GM12878 (cell line): Measurements from ENCODE around the gene INSL3. TPM values are rescaled to one million over a fixed set of nuclear protein-coding genes. Genes with fewer than 3 reads are reported as not detected.

ENCODE experiments used
- ATAC-seq: fragments of 200-7000 bp; cut with Tn5 transposase; 3 replicates; pipeline ENCODE4 v1.9.1; 2020; ENCODE audit warnings: mild to moderate bottlenecking, moderate library complexity
- BruUV-seq: library from RNA; stranded (reverse); fragments of 400-500 nt; replicated peaks from 2 replicates; lab custom pipeline; 2021; lab: Mats Ljungman, UMichigan
- CTCF ChIA-PET: fragments of 300-600 bp; sonication (Branson Sonifier 250); formaldehyde crosslinking; extraction: SDS; loops from one replicate; lab custom pipeline; 2021; ENCODE audit warnings: inconsistent platforms; lab: Yijun Ruan, JAX
- POLR2A ChIA-PET: fragments of 350-600 bp; formaldehyde crosslinking; extraction: SDS; loops from one replicate; lab custom pipeline; 2021; ENCODE audit warnings: inconsistent platforms; lab: Charles Lee
- RAD21 ChIA-PET: fragments of 300-600 bp; sonication (Branson Sonifier 250); formaldehyde crosslinking; loops from one replicate; lab custom pipeline; 2023; ENCODE audit warnings: antibody characterized with exemption; ENCODE audit not compliant: unreplicated experiment; lab: Charles Lee
- SMC1A ChIA-PET: fragments of 300-600 bp; sonication (Branson Sonifier 250); formaldehyde crosslinking; loops from one replicate; lab custom pipeline; 2023; ENCODE audit not compliant: unreplicated experiment, uncharacterized antibody; lab: Charles Lee
- DNase-seq: peaks from one replicate; pipeline ENCODE4 v3.0.0-alpha.2; 2011; ENCODE audit warnings: low read depth, low spot score
- FAIRE-seq: peaks from 3 replicates; lab custom pipeline; 2011; peaks lifted over from hg19 to GRCh38; lab: Jason Lieb, UNC
- H2AFZ ChIP-seq: 2 replicates; pipeline ENCODE4 v1.6.0; 2011; ENCODE audit warnings: low read depth, low read length, control low read depth; ENCODE audit not compliant: control insufficient read depth
- H3K27ac ChIP-seq: 2 replicates; pipeline ENCODE4 v1.5.1; 2011; ENCODE audit warnings: control low read depth; ENCODE audit not compliant: control insufficient read depth, insufficient read depth
- H3K27me3 ChIP-seq, 2 experiments: replicated peaks in 1 of 2; 2 replicates each; pipeline versions ENCODE4 v1.6.0 to v1.6.1; 2011; ENCODE audit warnings: low read length in 1 of 2; ENCODE audit not compliant: control insufficient read depth in 2 of 2, insufficient read depth in 2 of 2
- H3K36me3 ChIP-seq, 2 experiments: 2 replicates each; pipeline ENCODE4 v1.5.1; 2011; ENCODE audit warnings: low read length in 1 of 2; ENCODE audit not compliant: control insufficient read depth in 2 of 2, insufficient read depth in 2 of 2
- H3K4me1 ChIP-seq: 2 replicates; pipeline ENCODE4 v1.6.1; 2011; ENCODE audit warnings: mild to moderate bottlenecking, low read length, moderate library complexity, mixed read lengths; ENCODE audit not compliant: control insufficient read depth, insufficient read depth
- H3K4me2 ChIP-seq: 2 replicates; pipeline ENCODE4 v1.6.0; 2011; ENCODE audit warnings: control low read depth; ENCODE audit not compliant: control insufficient read depth, insufficient read depth
- H3K4me3 ChIP-seq: fragments of 200-600 bp; sonication (generic); 2 replicates; pipeline ENCODE4 v1.5.1; 2016
- H3K79me2 ChIP-seq: 2 replicates; pipeline ENCODE4 v1.6.0; 2011; ENCODE audit warnings: low read length; ENCODE audit not compliant: control insufficient read depth, insufficient read depth
- H3K9ac ChIP-seq: 2 replicates; pipeline ENCODE4 v1.8.0; 2011; ENCODE audit warnings: low read length, control low read depth, mixed read lengths; ENCODE audit not compliant: control insufficient read depth, insufficient read depth
- H3K9me3 ChIP-seq: replicated peaks from 3 replicates; pipeline ENCODE4 v1.5.1; 2011; ENCODE audit warnings: mild to moderate bottlenecking, low read length; ENCODE audit not compliant: control insufficient read depth, insufficient read depth
- H4K20me1 ChIP-seq: 2 replicates; pipeline ENCODE4 v1.6.0; 2011; ENCODE audit not compliant: control insufficient read depth, insufficient read depth
- ATF2 ChIP-seq: IDR thresholded peaks from 2 replicates; pipeline ENCODE4 v1.6.1; 2012; ENCODE audit warnings: low read length, inconsistent platforms
- FOXK2 ChIP-seq: fragments of 450-650 bp; IDR thresholded peaks from 2 replicates; pipeline ENCODE4 v1.6.1; 2017; ENCODE audit warnings: mild to moderate bottlenecking, moderate library complexity
- NKRF ChIP-seq: fragments of 450-650 bp; conservative IDR thresholded peaks from 2 replicates; pipeline ENCODE4 v1.6.1; 2017; ENCODE audit warnings: mild to moderate bottlenecking, moderate library complexity
- TBL1XR1 ChIP-seq: IDR thresholded peaks from 2 replicates; pipeline ENCODE4 v1.6.1; 2012; ENCODE audit warnings: low read depth, low read length, improper control_type of control experiment
- WGBS: methylation state at CpG from one replicate; pipeline ENCODE4 v1.1.6; 2016; ENCODE audit warnings: low lambda C conversion rate; ENCODE audit not compliant: insufficient replicate concordance, insufficient coverage; ENCODE audit errors: missing lambda C conversion rate; 5-methylcytosine and 5-hydroxymethylcytosine counted together
- in situ Hi-C: fragments of 300-500 bp; cut with MboI; formaldehyde crosslinking; loops from 9 replicates; pipeline ENCODE4 v1.14.3; 2018; ENCODE audit warnings: mixed read lengths
- intact Hi-C: fragments of 100-400 bp; cut with micrococcal nuclease; formaldehyde crosslinking; loops from one replicate; pipeline ENCODE4 v1.14.2; 2022; ENCODE audit not compliant: unreplicated experiment
- polyA plus RNA-seq, 11 experiments: library from polyadenylated mRNA; depleted of rRNA in 4 of 11; unstranded in 6 of 11; stranded (reverse) in 5 of 11; fragments of >200 nt; fragmentation: Nextera tagmentation in 4 of 11; fragmentation: Illumina TruSeq in 1 of 11; extraction: Ambion mirVana in 4 of 11; extraction: Trizol in 1 of 11; gene quantifications; 1 replicate in 1 of 11; 2 replicates in 10 of 11; pipeline versions ENCODE4 v1.2.1 to v1.2.3, GENCODE V29; 2011 to 2016; ENCODE audit warnings: inconsistent platforms in 2 of 11, missing spikeins in 2 of 11, low read depth in 1 of 11
- total RNA-seq, 4 experiments: library from RNA; depleted of rRNA in 3 of 4; stranded (reverse); fragments of >200 nt in 3 of 4; fragmentation: Illumina TruSeq in 1 of 4; extraction: Trizol in 1 of 4; gene quantifications; 2 replicates each; pipeline versions ENCODE4 v1.2.1 to v1.2.3, GENCODE V29; 2013 to 2021

The INSL3 gene
- total and polyA plus RNA-seq, 10 of the 15 experiments (the other 5 are each of a cell fraction or from before 2014, with no cell fraction given) = 0.27 to 1.9 (median 0.70) TPM

GRCh38 chr19:17796013-17796837 lies 25.1 kb downstream of the INSL3 start:
- Histone ChIP-seq H2AFZ (no peak overlapping the region), H3K36me3 (no peaks in the 10 kb centered on the region), H4K20me1 (no peaks in the 10 kb centered on the region), H3K9me3 (no peaks in the 10 kb centered on the region), H3K4me3 (no peak overlapping the region), H3K79me2 (no peaks in the 10 kb centered on the region), H3K4me2 (no peak overlapping the region), H3K27ac (no peak overlapping the region), H3K27me3 (peaks cover 3 to 6% of the 10 kb centered on the region in 2 experiments; a peak in 3 of 4 replicates), H3K4me1 (no peaks in the 10 kb centered on the region), H3K9ac (no peak overlapping the region)
- TF ChIP-seq TBL1XR1 = no peak
- TF ChIP-seq FOXK2 = no peak
- no peak for TF ChIP-seq ATF2
- TF ChIP-seq NKRF = no peak
- ChIA-PET CTCF (interaction anchor here (0.8 to 1.6 kb wide), 2 partner anchors 58 to 190 kb away, joined by 3 read pairs; no protein-coding TSS in a partner anchor), POLR2A (no interaction called here), RAD21 (no interaction called here), SMC1A (no interaction called here)
- ATAC-seq = no peak; the same call in 2 of the 3 replicates
- in situ Hi-C loops = no loop called here
- FAIRE-seq = no peak
- no peak for DNase-seq
- BruUV-seq = no TSS peak
- WGBS = 15% methylated on average over 6 of the region's 6 CpGs
- intact Hi-C loops = no loop called here
